Fibroblast of skin of abdomen (primary cell): ENCODE data around the gene GLT6D1.

Experiments
- DNase-seq: peaks from one replicate; pipeline ENCODE4 v3.0.0-alpha.2; 2013

GLT6D1 gene

DNA sequence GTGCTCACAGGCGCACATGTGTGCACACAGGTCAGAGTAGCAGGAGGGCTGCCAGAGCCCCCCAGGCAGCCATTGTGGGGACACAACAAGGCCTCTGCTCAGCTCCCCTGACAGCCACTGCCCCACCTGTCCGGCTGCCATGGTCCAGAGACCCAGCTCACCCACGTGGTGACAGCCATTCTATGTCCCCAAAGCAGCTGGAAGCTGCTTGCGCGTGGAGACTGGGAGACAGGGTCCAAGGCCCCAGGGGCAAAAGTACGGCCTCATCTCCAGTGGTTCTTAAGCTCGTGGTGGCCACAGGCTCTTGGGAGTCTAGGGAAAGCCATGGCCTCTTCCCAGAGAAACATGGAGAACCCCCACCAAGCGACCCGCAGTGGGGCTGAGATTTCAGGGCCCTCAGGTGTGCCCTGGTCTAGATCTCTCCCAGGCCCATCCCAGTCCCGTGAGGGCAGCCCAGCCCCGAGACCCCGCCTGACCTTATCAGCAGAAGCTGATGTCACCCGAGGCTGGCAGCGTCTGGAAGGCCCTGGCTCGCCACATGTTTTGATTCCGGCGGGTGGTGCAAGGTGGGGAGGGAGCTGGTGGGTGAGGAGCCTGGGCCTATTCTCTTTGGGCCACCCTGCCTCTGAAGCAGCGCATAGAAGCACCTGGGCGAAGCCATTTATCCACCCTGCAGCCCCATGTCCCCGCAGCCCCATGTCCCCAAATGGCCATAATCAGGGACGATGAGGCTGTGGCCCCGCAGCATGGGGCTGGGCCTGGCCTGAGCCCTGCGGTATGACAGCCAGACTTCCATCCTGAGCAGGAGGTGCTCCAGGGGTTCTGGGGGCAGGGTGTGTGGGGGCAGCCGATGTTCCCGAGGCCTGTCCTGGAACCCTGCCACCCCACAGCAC is 31.7 kb downstream of the GLT6D1 start:
- DNase-seq, result no peak

DNA sequence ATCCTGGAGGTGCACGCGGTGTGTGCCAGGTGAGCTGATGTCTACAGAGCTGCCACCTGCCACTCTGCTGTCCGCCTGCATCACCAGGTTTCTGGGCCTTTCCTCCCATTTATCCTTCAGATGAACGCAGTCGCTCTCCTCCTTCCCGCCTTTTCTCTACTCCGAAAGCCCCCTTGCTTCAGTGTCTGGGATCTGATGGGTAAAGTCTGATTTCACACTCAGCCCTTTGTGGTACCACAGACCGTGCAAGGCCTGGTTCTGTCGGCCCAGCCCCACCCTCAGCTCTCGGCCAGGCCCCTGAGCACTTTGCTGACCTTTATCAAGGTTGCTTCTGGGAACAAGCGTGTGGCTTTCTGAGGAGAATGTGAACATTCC is 32.5 kb downstream of the GLT6D1 start:
- DNase-seq, result no peak

GRCh38 chr9:135605238-135605781 is 34.0 kb downstream of the GLT6D1 start:
- DNase-seq, result no peak

DNA sequence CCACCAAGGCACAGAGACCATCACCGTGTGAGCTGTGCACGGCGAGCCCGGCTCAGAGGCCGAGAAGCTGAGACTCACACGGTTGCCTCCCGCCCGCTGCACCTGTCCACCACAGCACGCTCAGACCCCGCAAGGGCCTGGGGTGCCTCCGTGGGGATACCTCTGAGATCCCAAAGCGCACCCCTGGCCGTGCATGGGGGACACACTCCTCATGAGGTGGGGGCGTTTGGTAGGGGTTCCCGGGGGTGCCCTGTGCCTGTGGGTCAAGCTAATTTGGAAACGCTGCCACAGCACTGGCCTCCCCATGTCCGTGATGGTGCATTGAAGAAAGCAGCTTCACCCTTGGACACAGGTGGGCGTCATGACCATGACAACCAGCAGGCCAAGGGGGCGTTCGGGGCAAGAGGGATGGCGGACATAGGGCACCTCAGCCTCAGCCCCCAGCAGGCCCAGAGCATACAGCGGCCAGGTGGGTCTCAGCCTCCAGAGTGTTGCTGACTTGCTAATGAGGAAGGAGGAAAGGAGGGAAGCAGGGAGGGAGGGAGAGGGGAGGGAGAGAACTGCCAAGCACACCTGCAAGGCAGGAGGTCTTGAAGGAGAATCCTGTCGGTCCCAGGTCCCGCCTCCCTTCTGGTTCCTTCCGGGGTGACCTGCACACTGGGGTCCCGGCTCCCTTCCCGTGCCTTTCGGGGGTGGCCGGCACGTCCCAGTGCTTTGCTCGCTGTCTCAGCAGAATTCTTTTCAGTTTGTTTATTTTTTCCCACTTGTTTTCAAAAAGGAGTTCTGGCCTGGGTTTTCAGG is 34.7 kb downstream of the GLT6D1 start:
- no peak for DNase-seq

DNA sequence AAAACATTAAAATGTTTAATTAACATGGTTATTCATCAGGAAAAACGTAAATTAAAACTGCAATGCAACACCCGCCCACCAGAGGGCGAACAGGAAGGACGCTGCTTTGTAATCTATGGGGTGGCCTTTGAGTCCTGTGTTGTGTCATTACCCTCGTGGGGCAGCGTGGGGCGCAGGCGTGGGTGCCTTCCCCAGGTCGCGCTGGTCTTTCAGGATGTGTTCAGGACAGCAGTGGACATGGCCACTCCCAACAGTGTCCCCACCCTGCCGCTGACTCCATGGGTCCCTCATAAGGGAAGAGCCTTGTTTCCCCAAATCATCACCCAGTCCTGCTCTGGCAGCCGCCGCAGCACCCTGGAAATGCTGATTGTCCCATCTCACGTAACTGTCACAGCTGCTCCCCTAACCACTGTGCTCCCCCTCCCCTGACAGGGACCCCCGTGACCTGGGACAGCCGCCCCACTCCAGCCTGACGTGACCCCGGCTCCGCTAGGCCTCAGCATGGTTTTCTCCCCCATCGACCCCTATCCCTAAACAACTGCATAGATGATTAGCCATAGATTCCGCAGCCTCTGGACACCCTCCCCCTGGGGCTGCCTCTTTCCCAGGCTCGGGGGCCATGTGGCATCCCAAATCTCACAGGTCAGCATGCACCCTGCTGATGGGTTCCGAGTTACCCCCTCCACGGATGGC is 36.4 kb downstream of the GLT6D1 start:
- peak; percentile 12 for DNase-seq

DNA sequence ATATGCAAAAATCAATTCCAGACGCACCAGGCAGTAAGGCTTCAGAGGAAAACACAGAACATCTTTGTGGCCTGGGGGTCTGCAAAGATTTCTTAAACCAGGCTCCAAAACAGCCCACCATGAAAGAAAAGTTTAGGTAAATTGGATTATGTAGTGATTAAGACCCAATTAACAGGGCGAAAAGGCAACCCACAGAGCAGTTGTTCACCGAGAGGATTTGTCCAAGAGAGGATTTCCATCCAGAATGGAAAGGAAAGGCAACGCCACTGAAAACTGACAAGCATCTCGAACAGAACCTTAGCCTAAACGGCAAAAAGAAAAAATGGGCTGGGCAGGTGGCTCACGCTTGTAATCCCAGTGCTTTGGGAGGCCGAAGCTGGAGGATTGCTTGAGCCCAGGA is 37.4 kb downstream of the GLT6D1 start:
- DNase-seq, result no peak

GRCh38 chr9:135600296-135600817 is 39.0 kb downstream of the GLT6D1 start:
- DNase-seq, result no peak

DNA sequence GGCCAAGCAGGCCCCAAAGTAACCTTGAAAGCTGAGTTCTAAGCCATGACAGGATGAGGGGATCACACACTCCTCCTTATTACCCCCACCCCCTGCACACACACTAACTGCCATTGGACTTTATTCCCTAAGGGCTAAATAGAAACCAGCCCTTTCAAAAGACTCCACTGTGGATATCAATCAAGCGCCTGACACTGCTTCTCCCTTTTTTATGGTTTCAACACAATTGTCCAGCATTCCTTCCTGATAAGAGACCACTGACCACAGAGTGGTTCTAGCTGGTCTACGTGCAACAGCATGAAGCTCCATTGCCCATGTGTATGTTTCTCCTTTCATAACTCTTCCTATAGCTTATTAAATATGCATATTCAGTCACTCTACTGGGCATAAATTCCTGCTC is 43.1 kb downstream of the GLT6D1 start:
- no peak for DNase-seq

DNA sequence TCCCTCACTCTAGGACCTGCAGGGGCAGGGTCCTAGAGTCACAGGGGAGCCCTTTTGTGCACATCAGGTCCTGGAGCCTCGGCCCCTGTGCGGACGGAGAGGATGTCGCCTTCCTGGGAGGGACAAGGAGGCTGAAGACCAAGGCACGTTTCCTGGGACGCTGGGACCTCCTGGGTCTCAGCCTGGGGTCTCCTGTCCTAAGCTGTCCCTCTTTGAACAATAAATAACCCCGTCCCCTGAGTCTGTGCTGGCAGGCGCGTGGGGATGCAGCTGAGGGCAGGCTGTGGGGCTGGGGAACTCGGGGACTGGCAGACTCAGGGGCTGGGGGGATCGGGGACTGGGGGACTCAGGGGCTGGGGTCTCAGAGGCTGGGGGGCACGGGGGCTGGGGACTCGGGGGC is 46.7 kb downstream of the GLT6D1 start:
- DNase-seq, result no peak

GRCh38 chr9:135592331-135592590 is 47.1 kb downstream of the GLT6D1 start:
- no peak for DNase-seq

DNA sequence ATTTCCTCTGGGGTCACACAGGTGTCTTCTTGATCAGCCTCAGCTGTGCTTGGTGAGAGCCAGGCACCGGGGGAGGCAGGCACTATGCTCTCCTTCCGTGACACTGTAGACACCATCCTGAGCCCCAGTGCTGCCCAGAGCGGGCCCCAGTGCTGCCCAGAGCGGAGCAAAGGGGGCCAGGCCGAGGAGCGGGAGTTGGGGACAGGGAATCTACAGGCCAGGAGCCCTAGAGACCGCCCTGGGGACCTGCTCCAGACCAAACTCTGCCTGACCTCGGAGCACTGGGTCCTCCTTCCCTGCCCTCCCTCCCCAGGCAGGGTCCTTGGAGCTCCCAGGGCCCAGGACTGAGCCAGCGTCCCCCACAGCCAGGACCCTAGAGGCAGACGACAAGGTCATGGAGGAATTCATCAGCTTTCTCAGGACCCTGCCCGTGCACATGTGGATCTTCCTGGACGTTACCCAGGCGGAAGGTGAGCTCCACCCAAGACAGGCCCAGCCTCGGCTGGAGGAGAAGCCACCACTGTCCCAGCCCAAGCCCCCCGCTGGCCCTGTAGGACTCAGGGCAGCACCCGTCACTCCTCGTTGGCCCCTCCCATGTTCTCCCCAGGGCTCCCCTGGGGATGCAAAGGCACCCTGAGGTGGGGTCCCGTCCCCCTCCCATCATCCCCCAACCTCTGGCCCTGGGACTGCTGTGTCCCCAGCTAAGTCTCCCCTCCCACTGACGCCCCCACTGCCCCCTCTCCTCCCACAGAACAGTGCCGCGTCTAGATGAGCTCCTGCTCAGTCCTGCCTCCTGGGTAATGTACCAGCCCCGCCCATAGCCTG is 47.6 kb downstream of the GLT6D1 start:
- DNase-seq, result no peak

DNA sequence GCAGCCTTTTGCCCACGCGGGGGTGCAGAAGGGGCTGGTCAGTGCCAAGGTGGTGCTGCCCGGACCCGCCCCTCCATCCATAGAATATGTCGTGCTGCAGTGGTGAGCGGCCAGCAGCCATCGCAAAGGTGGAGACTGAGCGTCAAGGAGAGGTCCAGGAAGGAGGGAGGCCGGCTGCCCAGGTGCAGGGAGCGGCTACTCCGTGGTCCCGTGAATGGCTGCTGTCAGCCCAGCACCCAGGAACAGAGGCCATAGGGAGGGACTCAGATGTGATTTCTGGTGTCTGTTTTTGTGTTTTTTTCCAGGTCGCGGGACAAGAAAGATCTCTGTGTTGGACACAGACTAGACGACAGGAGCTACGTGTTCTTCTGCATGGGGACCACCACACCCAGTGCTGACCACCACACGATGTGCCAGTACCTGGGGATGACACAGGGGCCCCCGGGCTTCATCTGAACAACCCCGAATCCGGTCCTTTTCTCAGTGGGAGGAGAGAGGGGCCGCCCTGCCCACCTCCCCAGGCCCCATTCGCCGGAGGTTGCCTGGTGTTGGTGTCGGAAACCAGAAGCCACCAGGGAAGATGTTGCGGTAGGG is 48.8 kb downstream of the GLT6D1 start:
- no peak for DNase-seq

GRCh38 chr9:135589596-135590485 is 49.5 kb downstream of the GLT6D1 start:
- DNase-seq, result no peak

DNA sequence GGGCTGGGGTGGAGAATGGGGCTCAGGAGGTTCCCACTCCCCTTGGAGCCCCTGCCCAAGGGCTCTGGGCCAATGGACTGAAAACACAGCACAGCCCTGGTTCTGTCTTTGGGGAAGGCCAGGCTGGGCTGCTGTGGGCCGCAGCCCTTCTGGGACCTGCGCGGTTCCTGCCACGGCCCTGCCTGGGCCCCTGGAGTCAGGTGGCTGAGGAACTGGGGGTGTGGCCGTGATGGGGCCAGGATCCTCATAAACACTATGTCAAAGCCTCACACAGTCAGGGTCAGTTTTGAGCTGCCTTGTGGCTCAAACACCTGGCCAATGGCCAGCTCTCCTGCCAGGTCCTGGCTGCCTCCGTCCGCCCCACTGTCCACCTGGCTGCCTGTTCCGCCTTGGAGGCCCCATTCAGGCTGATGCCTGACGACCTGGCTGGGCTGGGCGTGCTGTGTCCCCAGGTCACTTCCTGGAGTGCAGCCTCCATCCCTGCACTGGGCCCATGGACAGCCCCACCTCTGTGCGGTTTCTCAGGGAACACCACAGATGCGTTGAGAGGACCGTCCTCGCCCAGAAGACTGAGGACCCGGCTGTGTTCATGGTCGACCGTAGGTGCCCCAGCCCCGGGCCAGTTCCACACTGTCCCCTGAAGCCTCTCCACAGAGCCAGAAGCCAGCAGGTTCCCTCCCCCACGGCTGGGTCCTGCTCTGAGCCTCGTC is 50.3 kb downstream of the GLT6D1 start:
- DNase-seq, result no peak

DNA sequence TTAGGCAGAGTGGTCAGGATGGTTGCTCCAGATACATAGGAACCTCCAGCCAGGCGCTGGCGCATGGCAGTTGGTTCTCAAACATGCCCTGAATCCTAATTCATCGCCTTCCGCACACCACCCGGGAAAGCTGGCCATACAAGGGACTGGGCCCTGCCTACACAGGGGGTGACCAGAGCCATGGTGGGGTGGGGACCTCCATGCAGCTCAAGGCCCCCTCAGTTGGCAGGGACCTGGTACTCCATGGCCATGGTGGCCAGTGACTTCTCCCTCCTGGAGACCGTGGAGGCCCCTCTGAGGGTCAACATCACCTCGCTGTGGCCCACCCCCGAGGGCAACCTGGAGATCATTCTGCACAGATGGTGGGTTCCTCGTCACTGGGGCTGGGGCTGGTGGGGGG is 51.0 kb downstream of the GLT6D1 start:
- DNase-seq, result no peak

DNA sequence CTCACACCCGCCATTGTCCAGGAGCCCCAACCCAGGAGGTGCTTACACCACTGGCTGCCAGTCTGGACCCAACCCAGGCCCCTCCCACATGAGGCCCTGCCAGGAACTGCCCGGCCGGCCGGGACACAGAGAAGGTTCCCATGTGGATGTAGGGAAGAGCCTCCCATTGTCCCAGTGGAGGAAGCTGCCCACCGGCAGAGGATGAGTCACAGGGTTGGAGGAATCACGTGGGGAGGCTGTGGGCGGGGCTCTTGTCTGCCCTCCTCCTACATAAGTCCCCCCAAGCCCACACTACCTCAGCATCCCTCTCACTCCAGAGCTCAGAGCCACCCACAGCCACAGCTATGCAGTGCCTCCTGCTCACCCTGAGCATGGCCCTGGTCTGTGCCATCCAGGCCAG is 51.7 kb downstream of the GLT6D1 start:
- no peak for DNase-seq

- no peak for DNase-seq
These were observed 52.7 kb downstream of the GLT6D1 start for GRCh38 chr9:135586601-135587109.

- DNase-seq, result no peak
These were observed 54.4 kb downstream of the GLT6D1 start for GRCh38 chr9:135584934-135585333.

DNA sequence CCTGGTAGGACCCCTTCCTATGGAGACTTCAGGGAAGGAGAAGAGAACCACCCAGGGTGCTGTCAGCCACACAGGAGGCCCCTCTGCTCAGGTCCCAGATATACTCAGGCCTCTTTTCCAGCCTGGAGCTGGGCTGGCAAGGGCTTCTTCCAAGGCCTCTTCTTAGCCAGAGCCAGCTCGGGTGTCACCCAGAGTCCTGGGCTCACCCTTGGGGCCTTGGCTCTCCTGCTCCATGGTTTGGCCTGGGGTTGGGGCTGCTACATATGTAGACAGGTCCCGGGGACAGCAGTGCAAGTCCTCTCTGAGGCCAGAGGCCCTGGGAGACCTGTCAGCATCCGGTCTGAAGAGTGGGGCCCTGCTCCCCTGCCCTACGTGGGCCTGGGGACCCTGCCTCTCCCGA is 55.0 kb downstream of the GLT6D1 start:
- DNase-seq, result no peak

DNA sequence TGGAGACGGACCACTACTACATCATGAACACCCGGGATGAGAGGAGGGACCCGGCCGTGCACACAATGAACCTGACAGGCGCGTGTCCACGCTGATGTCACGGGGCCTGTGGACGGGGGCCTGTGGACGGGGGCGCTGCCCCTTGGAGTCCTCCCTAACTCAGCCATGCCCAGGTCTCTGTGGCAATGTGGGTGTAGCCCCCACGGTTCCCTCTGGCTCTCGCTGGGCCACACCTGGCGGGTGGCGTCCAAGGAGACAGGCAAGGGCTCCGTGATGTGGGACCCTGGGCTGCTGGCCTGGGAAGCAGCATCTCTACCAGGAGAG is 55.7 kb downstream of the GLT6D1 start:
- DNase-seq, result no peak
